Amniotic epithelial cell (primary cell): ENCODE results near the gene RNF150.
"Not testable (repeated sequence)": the region's sequence is repeated elsewhere in the genome, so short reads cannot be mapped to it uniquely, and the experiment has no call there.

Experiments
- DNase-seq: peaks from one replicate; pipeline ENCODE4 v3.0.0-alpha.2; 2010; ENCODE audit warnings: low read depth

Gene RNF150

DNA sequence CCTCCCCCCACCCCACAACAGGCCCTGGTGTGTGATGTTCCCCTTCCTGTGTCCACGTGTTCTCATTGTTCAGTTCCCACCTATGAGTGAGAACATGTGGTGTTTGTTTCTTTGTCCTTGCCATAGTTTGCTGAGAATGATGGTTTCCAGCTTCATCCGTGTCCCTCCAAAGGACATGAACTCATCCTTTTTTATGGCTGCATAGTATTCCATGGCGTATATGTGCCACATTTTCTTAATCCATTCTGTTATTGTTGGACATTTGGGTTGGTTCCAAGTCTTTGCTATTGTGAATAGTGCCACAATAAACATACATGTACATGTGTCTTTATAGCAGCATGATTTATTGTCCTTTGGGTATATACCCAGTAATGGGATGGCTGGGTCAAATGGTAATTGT lies 312.7 kb downstream of the RNF150 start:
- DNase-seq, result not testable (repeated sequence)

DNA sequence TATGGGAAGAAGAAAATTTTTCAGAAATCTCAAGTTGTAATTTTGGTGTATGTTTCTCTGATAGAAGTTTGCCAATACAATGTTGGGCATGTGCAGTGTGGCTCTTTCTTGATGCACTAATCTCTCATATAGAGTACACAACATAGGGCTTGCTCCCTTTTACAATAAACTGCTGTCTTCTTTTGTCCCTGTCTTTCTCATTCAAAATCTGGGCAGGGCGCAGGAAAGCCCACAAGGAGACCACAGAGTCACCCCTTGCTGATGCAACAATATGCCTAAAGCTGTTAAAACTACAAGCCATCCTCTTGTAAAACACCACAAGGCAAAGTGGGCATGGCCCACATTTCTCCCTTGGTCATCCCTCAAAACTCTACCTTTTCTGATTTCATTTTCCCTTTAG lies 313.7 kb downstream of the RNF150 start:
- no peak for DNase-seq

- no peak for DNase-seq
Measured at GRCh38 chr4:140818433-140818832, 314.8 kb downstream of the RNF150 start.

DNA sequence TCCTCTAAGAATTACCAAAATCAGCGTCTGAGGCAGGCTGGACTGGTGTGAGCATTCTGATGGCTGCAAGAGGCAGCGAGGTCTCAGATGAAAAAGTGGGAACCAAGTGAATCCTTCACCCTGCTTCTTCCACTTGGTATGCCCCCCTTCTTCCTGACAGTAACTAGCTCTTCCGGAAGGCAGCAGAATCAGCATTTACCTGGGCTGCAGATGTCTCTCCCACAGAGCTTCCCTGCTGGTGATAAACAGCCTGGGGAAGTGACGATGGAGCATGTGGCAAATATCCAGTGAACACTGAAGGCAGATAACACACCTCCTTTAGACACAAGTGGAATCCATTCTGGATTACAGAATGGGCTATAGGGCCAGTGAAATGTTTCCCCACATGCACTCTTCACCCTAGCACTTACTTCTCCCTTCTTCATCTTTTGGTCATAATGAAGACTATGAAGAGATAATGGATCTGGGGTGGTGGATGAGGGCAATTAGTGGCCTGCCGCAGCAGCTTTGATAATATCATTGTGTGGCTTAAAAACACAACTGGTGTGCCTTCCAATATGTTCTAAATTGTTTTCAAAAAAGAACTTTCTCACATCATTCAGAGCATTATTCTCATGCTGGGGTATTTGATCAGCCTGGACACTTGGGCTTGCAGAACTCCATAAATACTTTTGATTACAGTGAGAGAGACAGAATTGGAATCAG lies 316.3 kb downstream of the RNF150 start:
- DNase-seq, result no peak

DNA sequence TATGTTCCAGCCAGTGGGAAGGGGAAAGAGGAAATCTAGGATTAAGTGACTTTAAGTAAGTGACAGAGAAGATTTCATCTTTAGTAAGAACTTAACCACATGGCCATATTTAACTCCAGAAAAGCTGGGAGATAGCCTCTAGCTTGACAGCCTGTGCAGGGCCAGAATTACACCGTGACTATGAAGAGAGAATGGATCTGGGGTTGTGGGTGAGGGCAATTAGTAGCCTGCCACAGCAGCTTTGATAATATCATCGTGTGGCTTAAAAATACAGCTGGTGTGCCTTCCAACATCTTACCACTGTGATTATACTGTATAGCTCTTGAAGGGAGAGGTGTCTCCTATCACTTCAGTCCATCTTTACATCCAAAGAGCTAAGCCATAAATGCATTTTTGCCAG lies 319.5 kb downstream of the RNF150 start:
- no peak for DNase-seq

GRCh38 chr4:140812916-140813315 lies 320.4 kb downstream of the RNF150 start:
- no peak for DNase-seq

DNA sequence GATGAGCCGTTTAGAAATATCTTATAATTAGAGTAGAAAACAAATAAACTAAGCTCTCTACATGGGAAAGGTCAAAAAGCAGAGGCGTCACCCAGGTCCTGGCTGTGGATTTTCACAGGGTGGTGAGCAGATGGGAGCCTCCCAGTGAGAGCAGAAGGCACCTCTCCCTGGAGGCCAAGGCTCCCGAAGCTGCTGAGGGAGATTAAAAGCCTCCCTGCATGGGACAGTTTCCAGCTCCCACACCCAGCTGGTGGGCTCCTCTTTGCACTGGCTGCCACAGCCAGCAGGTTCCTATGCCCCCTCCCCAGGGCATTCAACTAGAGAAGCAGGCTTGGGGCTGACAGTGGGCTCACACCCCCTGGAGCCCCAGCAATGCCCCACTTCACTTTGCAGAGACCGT lies 321.8 kb downstream of the RNF150 start:
- DNase-seq, result no peak

GRCh38 chr4:140810591-140811169 lies 322.6 kb downstream of the RNF150 start:
- DNase-seq, result not testable (repeated sequence)
